Amniotic epithelial cell (primary cell): ENCODE measurements around the gene CCDC170.

ENCODE experiments used
- DNase-seq: peaks from one replicate; pipeline ENCODE4 v3.0.0-alpha.2; 2010; ENCODE audit warnings: low read depth

CCDC170 gene

DNA sequence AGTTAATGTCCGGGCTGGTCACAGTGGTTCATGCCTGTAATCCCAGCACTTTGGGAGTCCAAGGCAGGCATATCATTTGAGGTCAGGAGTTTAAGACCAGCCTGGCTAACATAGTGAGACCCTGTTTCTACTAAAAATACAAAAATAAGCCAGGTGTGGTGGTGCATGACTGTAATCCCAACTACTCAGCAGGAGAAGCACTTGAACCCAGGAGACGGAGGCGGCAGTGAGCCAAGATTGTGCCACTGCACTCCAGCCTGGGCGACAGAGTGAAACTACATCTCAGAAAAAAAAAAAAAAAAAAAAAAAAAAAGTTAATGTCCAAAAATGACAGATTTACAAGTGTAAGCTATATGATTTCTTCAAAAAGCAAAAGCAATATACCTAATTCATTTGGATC, 124.9 kb downstream of the CCDC170 start:
- no peak for DNase-seq

- DNase-seq = no peak
Observed at GRCh38 chr6:151620179-151620578, 126.4 kb downstream of the CCDC170 start.

GRCh38 chr6:151624071-151624470, 130.3 kb downstream of the CCDC170 start:
- no peak for DNase-seq

GRCh38 chr6:151624481-151624880, 130.7 kb downstream of the CCDC170 start:
- no peak for DNase-seq

- DNase-seq = no peak
Observed at GRCh38 chr6:151624900-151625536, 131.2 kb downstream of the CCDC170 start.

DNA sequence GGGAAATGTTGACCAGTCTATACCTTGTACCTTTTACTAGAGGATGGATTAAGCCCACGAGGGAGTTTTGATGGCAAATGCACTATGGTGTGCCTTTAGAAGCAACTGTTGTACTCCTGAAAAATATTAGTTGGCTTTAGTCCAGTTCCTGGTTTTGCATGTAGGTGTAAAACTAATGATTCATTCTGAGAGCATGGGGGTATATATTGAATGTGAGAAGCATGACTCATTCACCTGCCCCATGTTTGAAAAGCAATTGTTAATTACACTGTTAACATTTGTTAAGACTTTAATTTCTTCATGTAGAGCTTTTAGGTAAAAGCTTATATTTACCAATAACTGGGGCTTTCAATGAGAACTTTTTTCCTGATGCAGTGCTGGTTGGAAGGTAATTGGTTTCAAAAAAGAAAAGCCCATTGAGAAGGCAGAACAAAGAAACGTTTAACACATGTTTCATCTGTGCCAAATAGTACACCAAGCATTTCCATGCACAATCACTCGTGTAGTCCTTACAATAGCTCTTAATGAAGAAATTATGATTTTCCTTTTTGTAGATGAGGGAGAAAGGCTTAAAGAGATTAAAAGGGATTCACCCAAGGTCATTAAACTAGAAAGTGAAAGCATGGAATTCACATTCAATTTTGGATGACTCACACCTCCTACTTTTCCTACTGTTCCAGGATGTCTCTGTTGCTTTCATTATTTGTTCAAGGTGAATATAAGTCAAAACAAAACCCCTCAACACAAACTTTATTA, 134.1 kb downstream of the CCDC170 start:
- DNase-seq = no peak

GRCh38 chr6:151629791-151630190, 136.0 kb downstream of the CCDC170 start:
- no peak for DNase-seq

DNA sequence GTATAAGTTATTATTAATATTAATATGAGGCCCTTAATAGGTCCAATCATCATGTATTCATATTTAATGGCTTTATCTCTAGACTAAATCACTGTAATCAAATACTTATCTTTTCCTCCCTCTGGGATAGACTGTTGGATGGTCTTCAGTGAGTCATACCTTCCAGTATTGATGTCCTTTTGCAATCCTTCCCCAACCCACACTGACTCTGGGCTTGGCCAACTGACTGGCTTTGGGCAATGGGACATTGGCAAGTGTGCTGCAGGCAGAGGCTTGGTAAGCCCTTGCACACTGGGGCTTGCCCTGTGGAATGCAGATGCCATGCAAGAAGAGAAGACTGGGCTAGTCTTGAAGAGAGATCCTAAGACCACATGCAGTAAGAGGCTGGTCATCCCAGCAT, 136.6 kb downstream of the CCDC170 start:
- DNase-seq = no peak

- no peak for DNase-seq
Observed at GRCh38 chr6:151630991-151631655, 137.3 kb downstream of the CCDC170 start.

DNA sequence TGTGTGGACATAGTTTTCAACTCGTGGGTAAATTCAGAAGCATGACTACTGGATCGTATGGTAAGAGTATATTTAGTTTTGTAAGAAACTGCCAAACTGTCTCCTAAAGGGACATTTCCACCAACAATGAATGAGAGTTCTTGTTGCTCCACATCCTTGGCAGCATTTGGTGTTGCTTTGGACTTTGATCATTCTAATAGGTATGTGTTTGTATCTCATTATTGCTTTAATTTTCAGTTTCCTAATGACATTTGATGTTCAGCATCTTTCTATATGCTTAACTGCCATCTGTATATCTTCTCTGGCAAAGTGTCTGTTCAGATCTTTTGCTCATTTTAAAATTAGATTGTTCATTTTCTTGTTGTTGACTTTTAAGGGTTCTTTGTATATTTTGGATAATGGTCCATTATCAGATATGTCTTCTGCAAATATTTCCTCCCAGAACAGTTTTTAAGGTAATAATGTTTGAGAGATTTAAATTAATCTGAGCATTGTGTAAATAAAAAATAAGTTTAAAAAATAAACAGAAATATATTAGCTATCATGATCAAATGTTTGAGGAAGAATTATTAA, 138.7 kb downstream of the CCDC170 start:
- DNase-seq = no peak

DNA sequence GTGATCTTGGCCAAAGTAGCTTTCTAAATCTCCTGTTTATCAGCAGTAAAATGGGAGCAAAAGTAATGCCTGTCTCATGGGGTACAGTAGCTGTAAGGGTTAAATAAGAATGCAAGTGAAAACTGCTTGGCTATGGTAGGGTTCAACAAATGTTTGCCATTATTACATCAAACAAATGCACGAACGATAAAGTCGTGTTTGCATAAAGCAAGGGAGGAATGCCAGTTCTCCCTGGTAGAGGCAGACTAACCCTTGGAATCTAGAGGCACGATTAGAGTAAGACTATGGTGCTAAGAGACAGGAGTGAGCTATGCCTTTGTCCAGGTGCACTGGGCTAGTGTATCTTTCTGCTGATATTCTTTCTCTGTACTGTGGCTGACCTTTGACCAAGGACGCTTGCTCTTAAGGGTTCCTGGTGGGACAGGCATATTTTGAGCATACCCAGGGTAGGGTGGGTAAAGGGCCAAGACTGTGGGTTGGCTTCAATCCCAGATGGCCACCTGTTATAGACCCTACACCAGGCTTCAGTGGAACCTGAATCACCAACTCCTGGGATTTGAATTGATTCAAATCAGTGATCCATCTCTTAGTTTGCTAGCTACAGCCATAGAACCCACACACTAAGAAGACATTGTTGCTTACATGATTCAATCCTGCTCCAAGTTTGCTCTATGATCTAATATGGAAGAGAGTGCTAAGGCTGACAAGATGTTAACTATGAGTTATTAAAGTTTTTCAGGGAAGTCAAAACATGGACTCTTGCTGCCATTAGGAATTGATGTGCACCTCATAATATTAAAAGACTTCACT, 139.9 kb downstream of the CCDC170 start:
- DNase-seq = no peak

DNA sequence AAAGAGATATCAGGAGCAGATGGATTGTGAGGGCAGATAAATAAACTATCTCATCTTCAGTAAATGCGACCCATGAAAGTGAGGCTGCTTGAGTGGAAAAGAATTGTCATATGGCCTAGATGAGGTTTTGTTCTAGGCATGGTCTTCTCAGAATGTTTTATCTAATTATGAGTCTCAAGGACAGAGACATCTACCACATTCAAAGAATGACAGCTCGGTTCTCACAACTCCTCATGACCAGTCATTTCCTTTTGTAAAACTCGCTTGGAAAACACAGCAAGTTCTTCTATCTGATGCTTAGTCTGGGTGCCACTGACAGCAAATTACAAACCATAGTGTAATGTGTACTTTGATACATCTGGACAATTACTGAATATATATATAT, 140.5 kb downstream of the CCDC170 start:
- no peak for DNase-seq

- DNase-seq = no peak
Observed at GRCh38 chr6:151635741-151636140, 141.9 kb downstream of the CCDC170 start.

DNA sequence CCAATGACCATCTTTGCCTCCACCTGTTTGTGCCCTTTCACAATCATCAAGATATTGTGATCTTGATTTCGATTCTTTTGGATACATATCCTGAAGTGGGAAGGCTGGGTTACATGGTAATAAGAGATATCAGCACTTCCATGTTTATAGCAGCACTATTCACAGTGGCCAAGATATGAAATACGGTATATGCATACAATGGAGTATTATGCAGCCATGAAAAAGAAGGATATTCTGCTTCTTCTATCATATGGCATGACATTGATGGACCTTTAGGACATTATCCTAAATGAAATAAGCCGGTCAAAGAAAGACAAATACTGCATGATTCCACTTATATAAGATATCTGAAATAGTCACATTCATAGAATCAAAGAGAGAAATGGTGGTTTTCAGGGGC, 144.0 kb downstream of the CCDC170 start:
- no peak for DNase-seq

GRCh38 chr6:151639750-151640149, 145.9 kb downstream of the CCDC170 start:
- DNase-seq = no peak

- no peak for DNase-seq
Observed at GRCh38 chr6:151641028-151641427, 147.2 kb downstream of the CCDC170 start.

DNA sequence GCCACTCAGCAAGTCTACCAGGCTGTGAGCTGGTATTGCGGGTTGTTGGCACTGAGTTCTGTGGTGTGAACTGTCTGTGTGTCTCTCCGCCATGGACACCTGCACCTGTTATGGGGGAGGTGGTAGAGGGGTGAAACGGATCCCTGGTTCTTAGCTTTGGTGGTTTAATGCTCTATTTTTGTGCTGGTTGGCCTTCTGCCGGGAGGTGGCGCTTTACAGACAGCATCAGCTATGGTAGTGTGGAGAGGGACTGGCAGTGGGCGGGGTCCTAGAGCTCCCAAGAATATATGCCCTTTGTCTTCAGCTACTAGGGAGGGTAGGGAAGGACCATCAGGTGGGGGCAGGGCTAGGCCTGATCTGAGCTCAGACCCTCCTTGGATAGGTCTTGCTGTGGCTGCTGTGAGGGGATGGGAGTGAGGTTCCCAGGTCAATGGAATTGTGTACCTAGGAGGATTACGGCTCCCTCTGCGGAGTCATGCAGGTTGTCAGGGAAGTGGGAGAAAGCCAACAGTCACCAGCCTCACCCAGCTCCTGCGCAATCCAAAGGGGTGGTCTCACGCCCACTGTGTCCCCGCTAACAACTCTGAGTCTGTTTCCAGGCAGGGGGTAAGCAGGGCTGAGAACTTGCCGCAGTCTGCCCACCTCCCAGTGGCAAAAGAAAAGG, 154.3 kb downstream of the CCDC170 start:
- DNase-seq = no peak

DNA sequence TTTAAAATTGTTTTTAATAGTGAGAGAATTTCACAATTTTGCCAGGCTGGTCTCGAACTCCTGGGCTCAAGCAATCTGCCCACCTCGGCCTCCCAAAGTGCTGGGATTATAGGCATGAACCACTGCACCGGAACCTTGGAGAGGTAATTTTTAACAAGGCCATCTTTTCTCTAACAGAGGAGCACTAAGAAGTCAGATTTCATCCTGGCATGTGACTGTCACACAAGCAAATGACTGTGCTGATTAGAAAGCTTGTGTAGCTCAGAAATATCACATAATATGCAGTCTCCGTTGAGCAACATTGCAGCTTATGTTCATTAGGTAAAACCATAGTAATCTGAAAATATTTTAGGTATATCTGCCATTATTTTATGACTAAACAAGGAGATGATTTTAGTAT, 156.0 kb downstream of the CCDC170 start:
- DNase-seq = no peak

- no peak for DNase-seq
Observed at GRCh38 chr6:151651639-151652038, 157.8 kb downstream of the CCDC170 start.

GRCh38 chr6:151652325-151652724, 158.5 kb downstream of the CCDC170 start:
- no peak for DNase-seq

DNA sequence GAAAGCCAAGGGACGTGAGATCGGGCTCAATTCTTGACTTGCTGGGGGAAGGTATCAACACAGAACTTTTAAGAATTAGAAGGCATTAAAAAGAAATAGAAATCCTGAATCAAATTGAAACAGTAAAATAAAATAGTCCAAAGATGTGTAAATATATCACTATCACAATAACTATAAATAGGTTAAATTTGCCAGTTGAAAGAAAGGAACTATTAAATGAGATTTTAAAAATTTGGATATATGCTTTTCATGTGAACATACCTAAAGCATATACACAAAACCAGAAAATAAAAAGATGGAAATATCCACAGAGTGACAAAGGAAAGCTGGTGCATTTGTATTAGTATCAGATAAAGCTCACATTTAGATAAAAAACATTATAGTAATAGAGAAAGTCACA, 161.3 kb downstream of the CCDC170 start:
- DNase-seq = no peak

DNA sequence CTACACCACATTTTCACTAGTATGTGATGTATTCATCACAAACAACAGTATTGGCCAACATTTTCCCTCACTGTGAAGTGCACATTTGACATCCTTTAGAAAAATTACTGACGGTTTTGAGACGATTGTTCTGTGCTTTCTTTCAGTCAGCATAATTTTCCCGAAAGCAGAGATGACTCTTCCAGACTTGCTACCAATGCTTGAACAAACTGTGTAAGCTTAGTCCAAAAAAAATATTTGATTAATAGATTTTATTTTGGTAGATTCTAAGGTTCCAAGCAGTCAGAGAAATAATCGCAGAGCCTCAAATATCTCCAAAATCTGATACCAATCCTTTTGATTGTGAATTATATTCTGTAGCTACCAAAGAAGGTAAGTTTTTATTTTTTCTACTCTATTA, 162.6 kb downstream of the CCDC170 start:
- DNase-seq = no peak
